ENCODE results near the gene CEP44. TPM values are rescaled to one million over a fixed set of nuclear protein-coding genes. Genes with fewer than 3 reads are reported as not detected.
A peak's percentile ranks its signal among the peaks of the same experiment; 100 is the strongest.
"Not testable (repeated sequence)": the region's sequence is repeated elsewhere in the genome, so short reads cannot be mapped to it uniquely, and the experiment has no call there.

CEP44 gene
- 5.2 TPM for total RNA-seq

GRCh38 chr4:174283507-174284471 lies at the start of gene CEP44, which contains the start of gene FBXO8:
Gene CEP44 (plus strand): TSS chr4:174283911. CDS start chr4:174299122, 15,211 bp downstream.
Gene FBXO8 (minus strand): TSS chr4:174283667. CDS start chr4:174263092, 20,575 bp downstream.
- peak; percentile 85 for ATAC-seq
- peak; percentile 80 for DNase-seq (ENCODE audit: low spot score)

DNA sequence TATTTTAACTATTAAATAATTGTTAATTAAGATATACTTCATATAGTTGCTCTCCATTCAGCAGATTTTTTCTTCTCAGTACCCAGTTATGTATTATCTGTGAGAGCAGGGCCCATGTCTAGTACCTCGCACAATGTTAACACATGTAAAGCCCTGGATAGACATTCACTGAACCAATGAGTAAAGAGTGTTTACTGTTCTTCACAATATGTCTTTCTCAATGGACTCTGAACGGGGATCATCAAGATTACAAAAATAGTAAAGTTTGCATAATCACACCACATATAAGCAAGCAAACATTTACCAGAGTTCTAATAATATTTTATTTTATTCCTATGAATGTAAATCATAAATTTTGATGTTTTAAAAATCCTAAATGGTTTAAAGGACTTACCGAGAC lies 47.4 kb upstream of the CEP44 start:
- DNase-seq (ENCODE audit: low spot score) (no peak), ATAC-seq (peak; percentile 41)

- DNase-seq (ENCODE audit: low spot score) (no peak), ATAC-seq (no peak)
These were observed 42.5 kb upstream of the CEP44 start for GRCh38 chr4:174241162-174241561.

DNA sequence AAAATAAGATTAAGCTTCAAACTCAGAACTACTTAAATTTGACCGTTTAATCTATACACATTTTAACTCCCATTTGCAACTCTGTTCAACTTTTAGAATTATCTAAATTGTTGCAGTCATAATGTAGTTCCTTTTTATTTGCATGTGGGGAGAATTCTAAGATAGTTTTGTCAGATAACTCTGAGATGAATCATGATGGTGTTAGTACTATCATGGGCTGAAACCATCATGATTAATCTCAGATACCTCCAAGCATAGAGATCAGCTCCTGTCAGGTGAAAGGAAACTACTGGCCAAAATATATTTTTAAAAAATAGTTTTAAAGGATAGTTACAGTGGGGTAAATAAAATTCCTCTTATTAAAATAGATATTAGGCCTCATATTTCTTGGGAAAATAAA lies 39.3 kb upstream of the CEP44 start:
- no peak for ATAC-seq

DNA sequence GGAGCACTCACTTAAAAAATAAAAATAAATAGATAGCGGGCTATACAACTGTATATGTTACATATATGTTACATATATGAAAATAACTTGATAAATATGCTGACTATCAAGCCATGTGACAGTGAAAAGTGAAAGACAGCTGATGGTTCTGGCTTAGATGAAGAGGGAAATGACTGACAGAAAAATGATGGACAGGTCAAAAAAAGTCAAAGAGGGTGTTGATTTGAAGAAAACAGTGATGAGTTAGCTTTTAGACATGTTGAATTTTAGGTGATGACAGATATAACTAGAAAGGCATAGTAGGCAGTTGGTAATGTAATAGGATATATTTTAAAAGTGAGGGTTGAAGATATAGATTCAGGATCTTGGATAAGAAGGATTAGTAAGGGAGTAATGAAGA lies 38.0 kb upstream of the CEP44 start:
- DNase-seq (ENCODE audit: low spot score) (no peak), ATAC-seq (no peak)

More for the DNA sequence above, 39.3 kb upstream of the CEP44 start:
- no peak for DNase-seq (ENCODE audit: low spot score)

DNA sequence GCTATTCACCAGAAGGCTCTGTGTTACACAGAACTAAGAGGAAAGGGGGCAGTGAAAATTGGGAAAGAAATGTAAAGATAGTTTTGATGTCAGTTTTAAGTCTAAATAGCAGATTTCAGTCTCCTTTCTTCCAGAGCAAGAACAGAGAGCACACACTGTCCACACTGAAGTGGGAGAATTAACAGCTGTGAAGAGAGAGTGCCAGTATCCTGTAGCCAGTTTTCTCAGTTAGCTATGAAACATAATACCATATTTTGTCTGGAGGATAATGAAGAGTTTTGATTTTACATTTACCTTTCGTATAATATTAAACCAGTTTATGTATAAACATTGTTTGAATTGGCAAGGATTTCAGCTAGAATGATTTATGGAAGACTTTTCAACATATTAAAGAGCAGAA lies 35.3 kb upstream of the CEP44 start:
- no peak for ATAC-seq
- DNase-seq (ENCODE audit: low spot score), result no peak

DNA sequence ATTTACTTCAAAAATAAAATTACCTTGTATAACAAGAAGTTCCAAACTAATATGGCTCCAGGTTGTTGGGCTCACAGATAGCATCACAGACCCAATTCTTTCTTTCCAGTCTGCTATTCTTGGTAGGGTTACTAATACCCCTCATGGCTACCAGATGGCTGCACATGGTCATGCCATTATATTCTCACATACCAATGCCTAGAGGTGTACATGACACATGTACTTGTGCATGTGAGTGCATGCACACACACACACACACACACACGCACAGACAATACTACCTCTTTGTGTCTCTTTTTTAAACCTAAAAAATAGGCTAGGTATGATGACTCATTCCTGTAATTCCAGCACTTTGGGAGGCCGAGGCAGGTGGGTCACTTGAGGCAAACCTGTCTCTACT lies 31.3 kb upstream of the CEP44 start:
- ATAC-seq (no peak), DNase-seq (ENCODE audit: low spot score) (no peak)

- ATAC-seq (no peak), DNase-seq (ENCODE audit: low spot score) (no peak)
These were observed 29.1 kb upstream of the CEP44 start for GRCh38 chr4:174254613-174255012.

- no peak for DNase-seq (ENCODE audit: low spot score)
- no peak for ATAC-seq
These were observed 28.3 kb upstream of the CEP44 start for GRCh38 chr4:174255374-174255773.

GRCh38 chr4:174255786-174256185 lies 27.9 kb upstream of the CEP44 start:
- no peak for DNase-seq (ENCODE audit: low spot score)
- ATAC-seq, result no peak

DNA sequence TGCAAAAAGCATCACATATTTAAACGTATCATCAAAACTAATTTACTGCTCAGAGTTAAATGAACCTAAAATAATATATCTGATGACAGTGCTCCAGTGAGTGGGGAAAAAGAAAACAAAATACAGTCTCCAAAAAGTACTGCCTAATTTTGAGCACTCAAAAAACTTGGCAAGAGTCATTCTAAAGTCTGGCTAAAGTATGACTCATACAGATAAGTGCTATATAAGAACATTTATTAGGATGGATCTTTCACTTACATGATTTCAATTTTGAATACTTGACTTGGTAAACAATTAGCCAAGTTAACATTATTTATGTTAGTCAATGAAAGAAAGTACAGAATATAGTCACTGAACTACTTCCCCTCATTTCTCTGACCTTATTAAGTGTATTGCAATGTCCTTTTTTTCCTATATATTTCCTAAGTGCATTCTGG lies 27.4 kb upstream of the CEP44 start:
- DNase-seq (ENCODE audit: low spot score) (no peak), ATAC-seq (no peak)

GRCh38 chr4:174259580-174259979 lies 24.1 kb upstream of the CEP44 start:
- ATAC-seq (no peak), DNase-seq (ENCODE audit: low spot score) (no peak)

DNA sequence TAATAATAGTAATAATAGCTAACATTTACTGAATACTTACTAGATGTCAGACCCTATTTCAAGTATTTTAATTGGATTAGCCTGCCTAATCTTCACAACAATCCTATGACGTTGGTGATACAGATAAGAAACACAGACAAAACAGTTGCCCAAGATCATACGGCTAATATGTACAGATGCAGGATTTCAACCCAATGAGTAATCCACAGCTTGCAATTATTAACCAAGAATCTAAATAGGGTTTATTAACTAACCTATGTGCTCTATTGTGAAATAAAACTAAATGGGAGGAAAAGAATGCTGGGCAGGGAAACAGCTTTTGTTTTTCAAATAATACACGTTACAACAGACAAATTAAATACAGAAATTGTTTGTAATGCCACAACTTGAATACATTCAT lies 23.6 kb upstream of the CEP44 start:
- ATAC-seq (peak; percentile 39), DNase-seq (ENCODE audit: low spot score) (no peak)

- not testable (repeated sequence) for ATAC-seq; DNase-seq (ENCODE audit: low spot score)
These were observed 22.3 kb upstream of the CEP44 start for GRCh38 chr4:174261432-174261831.

GRCh38 chr4:174262624-174263444 lies 20.9 kb upstream of the CEP44 start:
- peak; percentile 51 for DNase-seq (ENCODE audit: low spot score)
- ATAC-seq, result peak; percentile 90

DNA sequence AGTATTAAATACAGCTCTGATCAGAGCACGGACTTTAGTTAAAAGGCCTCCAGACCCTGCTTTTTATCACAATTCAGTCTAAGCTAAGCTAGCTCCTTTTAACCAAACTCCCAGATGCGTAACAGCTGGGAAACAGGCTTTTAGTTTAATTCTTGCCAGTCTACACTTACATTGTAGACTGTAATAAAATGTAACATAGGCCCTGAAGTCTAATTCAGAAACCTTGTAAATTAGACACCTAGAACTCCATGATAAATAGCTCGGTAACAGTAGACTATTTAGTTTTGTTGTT lies 20.3 kb upstream of the CEP44 start:
- ATAC-seq (no peak), DNase-seq (ENCODE audit: low spot score) (no peak)

- ATAC-seq (no peak), DNase-seq (ENCODE audit: low spot score) (no peak)
These were observed 17.8 kb upstream of the CEP44 start for GRCh38 chr4:174265916-174266315.

GRCh38 chr4:174266416-174266815 lies 17.3 kb upstream of the CEP44 start:
- no peak for DNase-seq (ENCODE audit: low spot score)

GRCh38 chr4:174273930-174274329 lies 9.8 kb upstream of the CEP44 start:
- DNase-seq (ENCODE audit: low spot score), result no peak
- no peak for ATAC-seq

More at GRCh38 chr4:174266416-174266815, 17.3 kb upstream of the CEP44 start:
- no peak for ATAC-seq

- no peak for ATAC-seq
These were observed 9.3 kb upstream of the CEP44 start for GRCh38 chr4:174274436-174274835.

DNA sequence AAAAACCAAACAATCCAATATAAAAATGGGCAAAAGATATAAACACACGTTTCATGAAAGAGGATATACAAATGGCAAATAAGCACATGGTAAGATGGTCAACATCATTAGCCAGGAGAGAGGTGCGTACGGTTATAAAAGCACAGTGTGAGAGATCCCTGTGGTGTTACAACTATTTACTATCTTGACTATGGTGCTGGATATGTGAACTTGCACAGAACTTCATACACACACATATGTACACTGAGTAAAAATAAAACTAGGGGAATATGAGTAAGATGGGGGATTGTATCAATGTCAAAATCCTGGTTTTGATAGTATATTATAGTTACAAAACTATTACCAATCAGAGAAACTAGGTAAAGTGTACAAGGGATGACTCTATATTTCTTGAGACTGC lies 8.6 kb upstream of the CEP44 start:
- ATAC-seq (no peak), DNase-seq (ENCODE audit: low spot score) (no peak)

More at GRCh38 chr4:174274436-174274835, 9.3 kb upstream of the CEP44 start:
- no peak for DNase-seq (ENCODE audit: low spot score)

DNA sequence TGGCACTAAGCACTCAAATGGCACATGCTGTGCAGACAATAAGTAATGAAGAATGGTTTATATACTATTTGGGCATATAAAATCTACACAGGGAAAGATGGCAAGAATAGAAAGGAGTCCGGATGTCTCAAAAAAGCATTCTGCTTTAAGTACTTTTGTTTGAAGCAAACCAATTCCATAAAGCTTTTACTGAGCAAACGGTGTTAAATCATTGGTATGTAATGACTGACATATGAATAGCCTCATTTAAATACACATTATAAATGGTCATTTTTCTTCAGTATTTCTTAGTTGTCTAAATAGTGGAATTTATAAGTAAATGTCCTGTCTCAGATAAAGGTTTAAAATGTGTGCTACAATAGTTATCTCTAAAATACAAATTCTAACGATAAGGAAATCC lies 6.3 kb upstream of the CEP44 start:
- ATAC-seq (no peak), DNase-seq (ENCODE audit: low spot score) (no peak)

All from left lobe of liver (tissue), 2 donors.